WTC11 (cell line): ENCODE results near the gene PIGS.

Experiments
- ATF3 ChIP-seq: sonication (generic); formaldehyde crosslinking; conservative IDR thresholded peaks from 2 replicates; pipeline ENCODE4 v1.8.1; 2022; ENCODE audit warnings: mild to moderate bottlenecking, missing genetic modification reagents
- CBFB ChIP-seq: sonication (generic); formaldehyde crosslinking; IDR thresholded peaks from 2 replicates; pipeline ENCODE4 v1.8.1; 2022; ENCODE audit warnings: mild to moderate bottlenecking, low read depth, missing genetic modification reagents
- CREB1 ChIP-seq: sonication (generic); formaldehyde crosslinking; IDR thresholded peaks from 2 replicates; pipeline ENCODE4 v1.8.0; 2023; ENCODE audit warnings: mild to moderate bottlenecking, missing genetic modification reagents
- CTCF ChIP-seq: fragments of 200-600 bp; IDR thresholded peaks from 2 replicates; pipeline ENCODE4 v1.8.0; 2022; ENCODE audit warnings: antibody characterized with exemption
- ELF4 ChIP-seq: sonication (generic); formaldehyde crosslinking; IDR thresholded peaks from 2 replicates; pipeline ENCODE4 v1.8.1; 2022; ENCODE audit warnings: low read depth, mild to moderate bottlenecking, moderate library complexity, missing genetic modification reagents
- FOXK1 ChIP-seq: sonication (generic); formaldehyde crosslinking; IDR thresholded peaks from 2 replicates; pipeline ENCODE4 v1.8.0; 2022; ENCODE audit warnings: mild to moderate bottlenecking, moderate library complexity, missing genetic modification reagents
- FOXP1 ChIP-seq: sonication (generic); formaldehyde crosslinking; IDR thresholded peaks from 2 replicates; pipeline ENCODE4 v1.8.0; 2022; ENCODE audit warnings: missing genetic modification reagents, mild to moderate bottlenecking, moderate library complexity, borderline replicate concordance
- NFE2L1 ChIP-seq: sonication (generic); formaldehyde crosslinking; IDR thresholded peaks from 2 replicates; pipeline ENCODE4 v1.8.1; 2023; ENCODE audit warnings: missing genetic modification reagents
- PRDM15 ChIP-seq: sonication (generic); formaldehyde crosslinking; IDR thresholded peaks from 2 replicates; pipeline ENCODE4 v1.8.0; 2022; ENCODE audit warnings: missing genetic modification reagents
- SMAD3 ChIP-seq: sonication (generic); formaldehyde crosslinking; IDR thresholded peaks from 2 replicates; pipeline ENCODE4 v1.8.0; 2022; ENCODE audit warnings: missing genetic modification reagents, mild to moderate bottlenecking, borderline replicate concordance
- ZNF138 ChIP-seq: sonication (generic); formaldehyde crosslinking; conservative IDR thresholded peaks from 2 replicates; pipeline ENCODE4 v1.8.1; 2022; ENCODE audit warnings: mild to moderate bottlenecking, moderate library complexity, missing genetic modification reagents
- ZNF671 ChIP-seq: fragments of 250-450 bp; sonication (Bioruptor Pico); IDR thresholded peaks from 2 replicates; pipeline ENCODE4 v1.8.0; 2021; ENCODE audit warnings: mild to moderate bottlenecking

GRCh38 chr17:28523876-28524275 is 47.4 kb downstream of the PIGS start:
- TF ChIP-seq CTCF (no peak), FOXP1 (CRISPR knock-in tag) (no peak), PRDM15 (CRISPR knock-in tag) (no peak), SMAD3 (no peak), ZNF138 (CRISPR knock-in tag) (no peak), FOXK1 (CRISPR knock-in tag) (no peak), ELF4 (CRISPR knock-in tag) (no peak), ZNF671 (CRISPR knock-in tag) (no peak), CREB1 (CRISPR knock-in tag) (no peak), CBFB (CRISPR knock-in tag) (no peak), ATF3 (CRISPR knock-in tag) (no peak), NFE2L1 (CRISPR knock-in tag) (no peak)
